ENCODE results near the gene DPEP2. TPM values are rescaled to one million over a fixed set of nuclear protein-coding genes. Genes with fewer than 3 reads are reported as not detected.

The DPEP2 gene
- total RNA-seq, 3 donors from 2014 or later, result 1.3 to 7.7 (median 2.5) TPM

DNA sequence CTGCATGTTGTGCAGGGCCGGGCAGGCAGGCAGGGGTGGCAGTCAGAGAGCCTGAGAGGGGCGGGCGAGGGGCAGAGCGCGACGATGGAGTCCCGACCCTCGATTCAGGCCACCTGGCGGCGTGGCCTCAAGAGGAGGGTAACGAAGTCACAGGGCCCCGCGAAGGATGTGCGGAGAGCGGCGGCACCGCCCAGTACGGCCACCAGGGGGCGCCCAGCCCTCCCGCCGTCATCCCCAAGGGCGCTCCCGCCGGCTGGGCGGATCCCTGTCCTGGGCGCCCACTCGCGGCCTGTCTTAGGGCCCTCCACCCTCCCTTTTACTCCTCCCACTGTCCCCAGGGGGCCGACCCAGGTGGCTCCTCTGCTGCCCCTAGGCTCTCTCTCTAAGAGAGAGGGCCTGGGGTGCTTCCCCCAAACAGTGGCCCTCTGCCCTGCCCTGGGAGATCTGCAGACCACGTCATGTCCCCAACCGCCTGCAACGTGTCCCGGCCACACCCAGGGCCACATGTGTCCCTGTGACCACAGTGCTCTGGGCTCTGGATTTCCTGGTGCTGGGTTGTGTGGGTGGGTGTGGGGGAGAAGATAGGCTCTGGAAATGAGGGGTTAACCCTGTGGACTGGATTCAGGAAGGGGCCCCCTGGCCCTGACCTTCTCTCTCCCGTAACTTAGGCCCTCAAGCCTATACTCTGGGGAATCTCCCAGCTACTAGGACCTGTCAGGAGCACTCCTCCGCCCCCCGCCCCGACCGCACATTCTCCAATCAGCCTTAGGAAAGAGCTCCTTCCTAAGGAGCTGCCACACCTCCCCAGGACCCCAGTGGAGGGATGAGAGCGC lies 5.9 kb downstream of the DPEP2 start:
- peak overlapping the region in 1 of 2 donors; percentile 32 for H3K27ac ChIP-seq
- no peaks in the 10 kb centered on the region for H3K9me3 ChIP-seq
- H3K36me3 ChIP-seq, result no peaks in the 10 kb centered on the region
- H3K27me3 ChIP-seq, result no peaks in the 10 kb centered on the region
- DNase-seq (ENCODE audit: low spot score in 2 of 2), result peak; percentile 28 to 68
- TF ChIP-seq, protein P1, sequence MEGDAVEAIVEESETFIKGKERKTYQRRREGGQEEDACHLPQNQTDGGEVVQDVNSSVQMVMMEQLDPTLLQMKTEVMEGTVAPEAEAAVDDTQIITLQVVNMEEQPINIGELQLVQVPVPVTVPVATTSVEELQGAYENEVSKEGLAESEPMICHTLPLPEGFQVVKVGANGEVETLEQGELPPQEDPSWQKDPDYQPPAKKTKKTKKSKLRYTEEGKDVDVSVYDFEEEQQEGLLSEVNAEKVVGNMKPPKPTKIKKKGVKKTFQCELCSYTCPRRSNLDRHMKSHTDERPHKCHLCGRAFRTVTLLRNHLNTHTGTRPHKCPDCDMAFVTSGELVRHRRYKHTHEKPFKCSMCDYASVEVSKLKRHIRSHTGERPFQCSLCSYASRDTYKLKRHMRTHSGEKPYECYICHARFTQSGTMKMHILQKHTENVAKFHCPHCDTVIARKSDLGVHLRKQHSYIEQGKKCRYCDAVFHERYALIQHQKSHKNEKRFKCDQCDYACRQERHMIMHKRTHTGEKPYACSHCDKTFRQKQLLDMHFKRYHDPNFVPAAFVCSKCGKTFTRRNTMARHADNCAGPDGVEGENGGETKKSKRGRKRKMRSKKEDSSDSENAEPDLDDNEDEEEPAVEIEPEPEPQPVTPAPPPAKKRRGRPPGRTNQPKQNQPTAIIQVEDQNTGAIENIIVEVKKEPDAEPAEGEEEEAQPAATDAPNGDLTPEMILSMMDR (IDR thresholded peaks at IDR 0.05), result peak; percentile 89 to 95 (median 92)
- TF ChIP-seq POLR2A (IDR thresholded peaks at IDR 0.05), result no peak
- peak in 2 of 3 donors; percentile 20 to 38 for TF ChIP-seq POLR2AphosphoS5 (IDR thresholded peaks at IDR 0.05)
- intact Hi-C loops (cut with DNase I; ENCODE audit: low total_unique reads), result no loop called here
- H3K4me1 ChIP-seq, result no peaks in the 10 kb centered on the region
- peak overlapping the region; percentile 28 to 59 (median 41) for H3K4me3 ChIP-seq

DNA sequence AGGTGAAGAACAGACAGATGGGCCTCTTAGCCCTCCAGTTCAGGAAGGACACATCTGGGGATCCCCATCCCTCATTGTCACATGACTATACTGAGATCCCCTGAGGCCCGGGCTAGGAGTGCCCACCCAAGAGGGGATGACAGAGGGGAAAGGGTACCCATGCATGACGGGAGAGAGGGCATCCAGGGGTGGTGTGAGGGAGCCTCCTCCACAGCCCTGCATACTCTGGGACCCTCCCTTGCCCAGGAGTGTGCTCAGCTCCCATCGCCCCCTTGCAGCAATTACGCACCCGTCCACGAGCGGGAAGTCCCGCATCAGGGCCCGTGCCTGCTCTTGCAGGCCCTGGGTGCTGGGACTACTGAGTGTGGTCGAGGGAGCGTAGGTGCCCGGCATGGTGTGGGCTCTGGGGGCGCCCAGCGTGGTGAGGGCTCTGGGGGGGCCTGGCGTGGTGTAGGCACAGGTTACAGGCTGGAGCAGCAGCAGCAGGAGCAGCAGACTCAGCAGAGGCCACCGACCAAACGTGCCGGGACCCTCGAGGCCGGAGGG lies 6.5 kb downstream of the DPEP2 start:
- DNase-seq (ENCODE audit: low spot score in 2 of 2), result no peak
- peak overlapping the region in 1 of 2 donors; percentile 32 for H3K27ac ChIP-seq
- intact Hi-C loops (cut with DNase I; ENCODE audit: low total_unique reads), result no loop called here
- H3K36me3 ChIP-seq, result no peaks in the 10 kb centered on the region
- no peaks in the 10 kb centered on the region for H3K27me3 ChIP-seq
- H3K4me3 ChIP-seq, result peak overlapping the region in 2 of 3 donors; percentile 41 to 59
- no peak for TF ChIP-seq POLR2A (IDR thresholded peaks at IDR 0.05)
- TF ChIP-seq, protein P1 (IDR thresholded peaks at IDR 0.05), result no peak
- no peak for TF ChIP-seq POLR2AphosphoS5 (IDR thresholded peaks at IDR 0.05)
- no peaks in the 10 kb centered on the region for H3K4me1 ChIP-seq
- no peaks in the 10 kb centered on the region for H3K9me3 ChIP-seq

DNA sequence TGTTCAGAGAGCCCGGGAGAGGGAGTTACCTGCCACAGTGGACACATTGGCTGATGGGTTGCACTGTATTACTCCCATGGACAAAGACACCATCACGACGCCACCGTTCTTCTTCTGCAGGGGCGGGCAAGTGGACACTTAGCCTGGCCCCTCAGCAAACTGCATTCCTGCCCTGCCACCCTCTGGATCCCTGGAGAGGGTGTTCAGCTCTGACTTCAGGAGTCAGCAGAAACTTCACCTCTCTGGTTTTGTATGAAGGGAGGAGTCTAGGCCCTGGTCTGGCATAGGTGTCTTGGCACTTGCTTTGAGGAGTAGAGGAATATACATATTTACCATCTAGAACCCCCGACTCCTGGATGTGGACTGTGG lies 9.3 kb downstream of the DPEP2 start:
- Histone ChIP-seq H3K36me3 (no peaks in the 10 kb centered on the region), H3K27me3 (no peaks in the 10 kb centered on the region), H3K4me1 (no peaks in the 10 kb centered on the region), H3K4me3 (no peak overlapping the region), H3K27ac (no peak overlapping the region), H3K9me3 (no peaks in the 10 kb centered on the region)
- intact Hi-C loops (cut with DNase I; ENCODE audit: low total_unique reads), result no loop called here
- no peak for DNase-seq (ENCODE audit: low spot score in 2 of 2)
- TF ChIP-seq, protein P1 (IDR thresholded peaks at IDR 0.05), result no peak
- TF ChIP-seq POLR2A (IDR thresholded peaks at IDR 0.05), result no peak
- no peak for TF ChIP-seq POLR2AphosphoS5 (IDR thresholded peaks at IDR 0.05)

DNA sequence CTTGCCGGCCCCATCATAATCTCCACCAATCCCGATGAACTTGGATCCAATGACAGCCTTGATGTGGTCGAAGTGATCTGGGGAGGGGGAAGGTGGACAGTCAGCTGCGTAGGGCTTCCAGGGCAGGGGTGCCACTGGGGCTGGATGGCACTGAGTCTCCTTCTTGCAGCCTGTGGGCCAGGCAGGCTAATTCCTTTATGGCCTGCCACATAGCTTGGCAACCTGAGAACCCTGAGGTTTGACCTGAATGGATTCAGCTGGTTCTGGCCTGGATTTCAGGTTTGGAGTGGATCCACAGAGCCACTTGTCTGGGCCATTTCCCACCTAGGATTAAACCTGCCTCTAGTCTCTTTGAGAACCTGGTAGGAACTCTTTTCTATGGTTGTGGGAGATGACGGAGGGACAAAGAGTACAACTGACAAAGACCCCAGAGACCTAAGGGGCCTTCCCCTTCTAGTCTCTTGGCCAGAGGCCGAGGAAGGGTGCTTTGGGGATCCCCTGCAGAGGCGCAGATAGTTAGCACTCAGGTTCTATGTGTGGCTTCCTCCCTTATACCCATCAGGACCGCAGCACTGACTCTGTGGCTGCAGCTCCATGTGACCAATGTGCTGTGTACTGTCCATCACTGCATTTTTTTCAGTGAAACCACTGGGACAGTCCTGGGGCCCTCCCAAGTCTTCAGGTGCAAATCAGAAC lies 9.8 kb downstream of the DPEP2 start:
- Histone ChIP-seq H3K27me3 (no peaks in the 10 kb centered on the region), H3K36me3 (no peaks in the 10 kb centered on the region), H3K27ac (no peak overlapping the region), H3K9me3 (no peaks in the 10 kb centered on the region), H3K4me3 (no peak overlapping the region), H3K4me1 (no peaks in the 10 kb centered on the region)
- intact Hi-C loops (cut with DNase I; ENCODE audit: low total_unique reads), result loop anchor here (5.0 kb wide), 1 partner anchor 97 kb away; the partner anchor contains the start of gene PSKH1
- no peak for DNase-seq (ENCODE audit: low spot score in 2 of 2)
- TF ChIP-seq, protein P1 (IDR thresholded peaks at IDR 0.05), result no peak
- no peak for TF ChIP-seq POLR2A (IDR thresholded peaks at IDR 0.05)
- no peak for TF ChIP-seq POLR2AphosphoS5 (IDR thresholded peaks at IDR 0.05)

All from breast epithelium (tissue), 4 donors.